Stimulated activated CD4-positive, alpha-beta T cell treated with anti-CD3 and anti-CD28 coated beads, Interleukin-4, amount 100 ng/mL, for 48 hours (primary cell): ENCODE data around the gene CDR2L.
"Not testable (repeated sequence)": the region's sequence is repeated elsewhere in the genome, so short reads cannot be mapped to it uniquely, and the experiment has no call there.

Experiments used
- DNase-seq, 2 donors: peaks; one replicate each; pipeline ENCODE4 v3.0.0-alpha.2; 2020; ENCODE audit warnings: low read depth in 2 of 2

Gene CDR2L

DNA sequence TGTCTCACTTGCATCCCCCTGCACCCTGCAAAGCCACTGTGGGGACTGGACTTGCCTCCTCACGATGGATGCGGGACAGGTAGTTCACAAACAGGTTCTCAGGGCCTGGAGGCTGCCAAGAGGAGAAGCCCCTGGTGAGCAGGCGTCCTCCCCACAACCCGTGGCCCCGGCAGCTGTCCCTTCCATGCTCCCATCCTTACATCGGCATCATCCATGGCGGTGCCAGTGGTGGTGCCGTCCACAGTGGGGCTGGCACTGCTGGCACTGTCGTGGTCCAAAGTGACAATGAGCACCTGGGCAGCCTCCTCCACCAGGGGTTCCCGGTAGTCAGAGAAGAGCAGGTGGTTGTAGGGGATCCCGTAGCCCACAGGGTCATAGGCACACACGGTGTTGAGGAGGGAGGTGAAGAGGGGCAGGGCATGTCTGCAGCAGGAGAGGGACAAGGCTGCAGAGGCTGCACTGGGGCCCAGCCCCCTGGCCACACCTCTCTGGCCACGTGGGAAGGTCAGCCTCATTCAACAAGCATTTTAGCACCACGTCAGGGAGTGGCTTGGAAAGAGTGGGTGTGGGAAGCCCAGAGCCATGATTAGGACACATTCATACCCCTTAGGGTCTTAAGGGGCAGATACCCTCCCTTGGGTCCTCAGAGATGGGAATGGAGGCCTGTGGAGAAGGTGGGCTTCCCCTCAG is 27.5 kb upstream of the CDR2L start:
- no peak for DNase-seq

GRCh38 chr17:74960570-74961342 is 26.7 kb upstream of the CDR2L start:
- DNase-seq, result peak; percentile 46 to 52

DNA sequence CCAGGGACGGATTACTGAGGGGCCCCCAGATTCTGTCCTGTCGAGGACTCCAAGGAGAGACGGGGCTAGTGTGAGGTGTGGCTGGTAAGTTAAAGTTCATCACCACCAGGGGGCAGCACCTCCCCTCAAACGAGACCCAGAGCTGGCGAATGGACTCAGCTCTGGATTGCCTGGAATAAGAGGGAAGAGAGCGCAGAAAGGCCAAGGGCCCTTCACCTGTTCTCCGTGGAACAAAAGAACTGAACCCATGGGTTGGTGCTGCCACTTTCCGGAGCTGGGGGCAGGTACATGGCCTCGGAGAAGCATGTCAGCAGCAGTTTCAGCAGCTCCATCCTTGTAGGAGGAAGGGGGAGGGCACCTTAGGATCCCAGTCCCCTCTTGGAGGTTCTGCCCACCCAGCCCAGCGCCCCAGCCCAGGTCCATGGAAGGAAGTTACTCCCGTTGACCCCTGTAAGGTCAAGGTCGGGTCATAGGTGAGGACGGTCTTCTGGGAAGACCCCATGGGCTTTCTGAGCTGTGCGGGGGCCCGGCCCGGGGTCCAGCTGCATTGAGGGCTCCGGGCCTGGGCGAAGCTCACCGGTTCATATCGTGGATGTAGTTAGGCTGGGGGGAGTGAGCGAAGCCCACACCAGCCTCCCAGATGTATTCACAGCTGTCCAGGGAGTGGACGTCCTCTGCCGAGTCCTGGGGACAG is 25.6 kb upstream of the CDR2L start:
- DNase-seq, result peak; percentile 79 to 90

- DNase-seq, result no peak
Observed at GRCh38 chr17:74962622-74963394, 24.6 kb upstream of the CDR2L start.

DNA sequence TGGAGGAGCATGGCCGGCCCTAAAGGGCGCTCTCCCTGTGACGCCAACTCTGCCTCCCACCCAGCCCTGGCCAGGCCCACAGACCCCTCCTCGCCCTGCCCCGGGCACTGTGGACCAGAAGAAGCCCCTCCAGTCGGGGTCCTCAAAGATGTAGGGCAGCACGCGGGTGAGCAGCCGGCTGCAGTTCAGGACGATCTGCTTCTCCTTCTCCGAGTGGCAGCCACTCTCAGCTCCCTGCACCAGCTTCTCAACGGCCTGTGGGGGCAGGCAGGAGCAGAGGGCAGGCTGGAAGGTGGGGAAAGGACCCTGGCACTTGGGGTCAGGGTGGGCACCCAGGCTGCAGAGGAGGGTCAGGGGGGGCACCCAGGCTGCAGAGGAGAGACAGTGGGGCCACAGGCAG is 23.8 kb upstream of the CDR2L start:
- DNase-seq, result no peak

GRCh38 chr17:74964246-74964761 is 23.1 kb upstream of the CDR2L start:
- no peak for DNase-seq

DNA sequence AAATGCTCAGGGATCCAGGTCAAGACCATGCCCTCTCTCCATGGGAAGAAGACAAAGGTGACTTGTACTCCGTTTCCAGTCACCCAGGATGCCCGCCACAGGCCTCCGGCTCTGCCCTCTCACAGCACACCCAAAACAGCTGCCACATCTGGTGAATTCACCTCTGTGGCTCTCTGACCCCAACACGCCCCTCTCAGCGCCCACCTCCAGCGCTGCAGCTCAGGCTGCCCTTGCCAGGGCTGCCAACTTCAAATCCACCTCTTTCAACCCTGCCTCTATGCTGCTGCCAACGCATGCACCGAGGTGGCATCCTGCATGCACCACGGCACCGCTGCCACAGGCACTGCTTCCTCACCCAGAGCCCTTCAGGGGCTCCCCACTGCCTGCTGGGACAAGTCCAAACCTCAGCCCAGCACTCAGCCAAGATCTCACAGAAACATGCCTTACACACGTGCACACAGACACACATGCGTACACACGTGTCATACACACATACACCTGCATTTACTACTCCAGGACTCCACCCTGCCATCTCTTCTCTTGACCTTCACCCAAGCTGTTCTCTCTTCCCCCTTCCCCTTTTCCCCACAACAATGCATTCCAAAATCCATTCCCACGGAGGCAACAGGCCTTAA is 22.3 kb upstream of the CDR2L start:
- DNase-seq, result no peak

GRCh38 chr17:74968361-74968780 is 19.1 kb upstream of the CDR2L start:
- no peak for DNase-seq

DNA sequence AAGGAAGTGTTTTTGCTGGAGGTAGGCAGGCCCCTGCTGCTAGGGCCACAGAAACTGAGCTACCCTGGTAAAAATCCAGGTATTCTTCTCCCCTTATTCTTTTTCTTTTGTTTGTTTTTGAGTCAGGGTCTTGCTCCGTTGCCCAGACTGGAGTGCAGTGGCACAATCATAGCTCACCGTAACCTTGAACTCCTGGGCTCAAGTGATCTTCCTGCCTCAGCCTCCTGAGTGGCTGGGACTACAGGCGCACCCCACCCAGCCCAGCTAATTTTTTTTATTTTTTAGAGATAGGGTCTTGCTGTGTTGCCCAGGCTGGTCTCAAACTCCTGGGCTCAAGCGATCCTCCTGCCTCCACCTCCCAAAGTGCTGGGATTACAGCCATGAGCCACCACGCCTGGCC is 17.9 kb upstream of the CDR2L start:
- not testable (repeated sequence) for DNase-seq

DNA sequence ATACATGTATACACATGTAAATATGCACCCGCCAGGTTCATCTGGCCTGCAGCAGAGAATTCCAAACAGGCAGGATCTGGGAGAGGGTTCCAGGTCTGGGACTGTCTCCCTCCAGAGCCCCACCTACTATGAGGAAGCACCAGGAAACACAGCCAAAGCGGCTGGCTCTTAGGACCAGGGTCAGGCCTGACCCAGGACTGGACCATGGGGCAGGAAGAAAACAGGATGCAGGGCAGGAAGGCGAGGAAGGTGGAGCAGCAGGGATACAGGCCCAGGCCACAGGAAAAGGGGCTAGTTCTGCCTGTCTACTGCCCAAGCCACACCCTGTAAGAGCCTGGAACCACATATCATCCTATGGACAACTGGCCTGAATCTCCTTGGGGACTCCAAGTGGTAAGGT is 17.0 kb upstream of the CDR2L start:
- no peak for DNase-seq

DNA sequence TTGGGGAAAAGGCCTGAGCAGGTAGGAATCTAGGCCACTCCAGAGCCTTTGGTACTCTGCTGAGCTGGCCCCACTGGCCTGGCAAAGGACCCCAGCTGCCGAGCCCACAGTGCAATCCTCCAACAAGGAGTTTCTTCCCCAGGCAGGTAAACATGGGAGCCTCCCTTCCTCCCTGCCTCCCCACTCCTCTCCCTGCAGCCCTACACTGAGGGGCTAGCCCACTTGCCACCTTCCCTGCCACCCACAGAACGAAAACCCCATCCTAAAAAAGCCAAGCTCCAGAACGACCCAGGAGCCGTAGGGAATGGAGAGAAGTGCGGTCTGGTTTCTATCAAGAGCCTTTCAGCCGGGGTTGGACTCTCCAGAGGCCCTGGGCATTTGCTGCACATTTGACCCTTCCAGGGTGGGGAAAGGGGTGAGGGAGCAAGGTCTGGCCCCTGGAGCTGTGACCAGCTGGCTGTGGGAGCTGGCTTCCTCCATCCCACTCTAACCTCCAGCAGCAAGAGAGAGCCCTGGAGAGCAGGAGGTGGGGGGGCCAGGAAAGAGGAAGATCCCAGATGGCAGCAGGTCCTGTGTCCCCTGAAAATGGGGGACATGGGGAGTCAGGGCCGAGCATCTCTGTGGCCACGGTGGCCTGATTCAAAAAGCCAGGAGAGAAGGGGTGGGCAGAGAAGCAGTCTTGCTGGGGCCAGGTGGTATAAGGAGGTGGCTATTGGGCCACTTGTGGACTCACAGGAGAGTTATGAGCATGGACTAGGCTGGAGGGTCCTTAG is 16.2 kb upstream of the CDR2L start:
- DNase-seq, result no peak

DNA sequence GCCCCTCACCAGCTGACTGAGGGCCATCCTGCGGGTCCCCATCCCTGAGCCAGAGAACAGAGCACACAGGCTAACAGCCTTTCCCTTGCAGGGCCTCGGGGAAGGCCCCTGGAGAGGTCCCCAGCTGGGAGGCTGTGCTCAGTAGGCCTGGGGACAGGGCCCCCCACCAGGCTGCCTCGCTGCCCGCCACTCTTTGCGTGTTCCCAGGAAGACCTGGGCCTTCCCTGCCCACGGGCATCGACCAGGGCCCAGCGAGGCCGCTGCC is 15.7 kb upstream of the CDR2L start:
- DNase-seq, result no peak

DNA sequence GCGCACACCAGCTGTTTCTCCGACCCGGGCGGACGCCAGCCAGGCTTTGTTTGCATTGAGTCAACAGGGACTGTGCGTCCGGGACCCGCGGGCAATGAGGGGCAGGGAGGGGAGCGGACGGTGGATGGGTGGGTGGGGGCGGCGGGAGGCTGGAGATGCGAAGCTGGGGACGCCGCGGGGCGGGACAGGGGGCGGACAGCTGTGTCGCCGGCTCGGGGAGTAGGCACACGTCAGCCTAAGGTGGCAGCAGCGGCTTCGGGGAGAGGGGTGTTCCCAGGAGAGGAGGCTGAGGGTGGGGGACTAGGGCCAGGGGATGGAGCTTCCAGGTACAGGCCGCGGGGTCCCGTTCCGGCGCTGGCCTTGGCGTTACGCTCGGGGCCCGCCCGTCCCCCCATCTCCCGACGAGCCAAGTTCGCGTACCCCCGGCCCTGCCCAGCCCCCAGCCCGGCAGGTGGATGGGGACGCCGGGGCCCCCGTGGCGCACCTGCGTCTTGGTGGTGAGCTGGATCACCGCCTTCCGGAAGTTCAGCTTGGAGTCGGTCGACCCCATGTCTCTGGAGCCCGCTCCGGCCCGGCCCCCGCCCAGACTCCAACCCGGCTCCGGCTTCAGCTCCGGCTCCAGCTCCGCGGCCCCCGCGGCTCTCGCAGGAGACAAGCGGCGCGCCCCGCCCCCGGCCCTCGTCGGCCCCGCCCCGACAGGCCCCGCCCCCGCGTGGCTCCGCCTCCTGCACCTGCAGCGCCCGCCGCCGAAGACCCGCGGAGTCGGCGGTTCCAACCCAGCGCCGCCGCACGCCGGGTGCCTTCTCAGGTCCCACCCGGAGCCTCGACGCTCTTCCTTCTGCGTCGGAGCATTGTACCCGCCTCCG is 15.1 kb upstream of the CDR2L start, which contains the start of gene HID1:
Gene HID1 (minus strand): TSS at position 653 of the 866 bp plus-strand sequence. CDS start 103 bp downstream, at position 550.
- peak; percentile 68 to 75 for DNase-seq

- no peak for DNase-seq
Observed at GRCh38 chr17:74972973-74973328, 14.5 kb upstream of the CDR2L start.

GRCh38 chr17:74975943-74976342 is 11.5 kb upstream of the CDR2L start:
- DNase-seq, result no peak

DNA sequence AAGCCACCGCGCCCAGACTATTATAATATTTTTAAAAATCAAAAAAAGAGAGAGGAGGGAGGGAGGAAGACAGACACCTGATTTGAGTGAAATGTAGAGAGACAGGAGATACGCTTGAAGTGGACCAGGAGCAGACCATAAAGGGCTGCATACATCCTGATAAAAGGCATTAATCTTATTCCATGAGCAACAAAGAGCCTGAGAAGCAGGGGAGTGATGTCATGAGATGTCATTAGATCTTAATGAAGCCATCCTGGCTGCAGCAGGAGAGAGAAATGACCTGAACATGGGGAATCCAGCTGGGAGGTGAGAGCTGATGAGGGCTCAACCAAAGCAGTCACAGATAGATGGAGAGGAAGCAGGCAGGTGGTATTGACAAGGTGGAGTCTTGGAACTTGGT is 9.6 kb upstream of the CDR2L start:
- no peak for DNase-seq

GRCh38 chr17:74978240-74978639 is 9.2 kb upstream of the CDR2L start:
- no peak for DNase-seq

DNA sequence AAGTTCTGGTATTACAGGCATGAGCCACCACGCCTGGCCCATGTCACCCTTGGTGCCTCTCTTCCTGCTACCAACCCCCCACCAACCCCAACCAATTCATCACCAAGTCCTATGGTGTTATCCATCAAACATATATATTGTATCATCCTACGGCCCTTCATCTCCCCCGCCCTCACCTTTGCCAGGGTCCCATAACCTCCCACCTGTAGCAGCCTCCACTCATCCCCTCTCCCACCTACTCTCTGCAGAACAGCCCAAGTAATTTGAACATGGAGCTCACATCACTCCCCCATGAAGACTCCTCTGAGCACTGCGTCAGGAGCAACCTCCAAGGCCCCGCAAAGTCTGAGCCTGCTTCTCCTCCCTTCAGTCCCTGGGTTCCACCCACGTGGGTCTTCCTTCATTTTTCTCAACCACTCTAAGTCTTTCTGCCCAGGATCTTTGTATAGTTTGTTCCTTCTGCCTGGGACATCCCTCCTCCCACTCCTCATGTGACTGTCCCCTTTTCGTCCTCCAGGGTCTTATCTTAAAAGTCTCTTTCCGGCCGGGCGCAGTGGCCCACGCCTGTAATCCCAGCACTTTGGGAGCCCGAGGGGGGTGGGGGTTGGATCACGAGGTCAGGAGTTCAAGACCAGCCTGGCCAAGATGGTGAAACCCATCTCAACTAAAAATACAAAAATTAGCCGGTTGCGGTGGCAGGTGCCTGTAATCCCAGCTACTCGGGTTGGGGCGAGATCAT is 7.9 kb upstream of the CDR2L start:
- no peak for DNase-seq
